HG02870 (cell line): ENCODE data around the gene HIC1.

Experiments used
- ATAC-seq: cut with Tn5 transposase; IDR thresholded peaks from one replicate; pipeline ENCODE4 v1.9.1; 2021; ENCODE audit warnings: mild to moderate bottlenecking, moderate library complexity; ENCODE audit not compliant: unreplicated experiment

HIC1 gene

GRCh38 chr17:2101448-2102257 lies 46.8 kb downstream of the HIC1 start:
- no peak for ATAC-seq

DNA sequence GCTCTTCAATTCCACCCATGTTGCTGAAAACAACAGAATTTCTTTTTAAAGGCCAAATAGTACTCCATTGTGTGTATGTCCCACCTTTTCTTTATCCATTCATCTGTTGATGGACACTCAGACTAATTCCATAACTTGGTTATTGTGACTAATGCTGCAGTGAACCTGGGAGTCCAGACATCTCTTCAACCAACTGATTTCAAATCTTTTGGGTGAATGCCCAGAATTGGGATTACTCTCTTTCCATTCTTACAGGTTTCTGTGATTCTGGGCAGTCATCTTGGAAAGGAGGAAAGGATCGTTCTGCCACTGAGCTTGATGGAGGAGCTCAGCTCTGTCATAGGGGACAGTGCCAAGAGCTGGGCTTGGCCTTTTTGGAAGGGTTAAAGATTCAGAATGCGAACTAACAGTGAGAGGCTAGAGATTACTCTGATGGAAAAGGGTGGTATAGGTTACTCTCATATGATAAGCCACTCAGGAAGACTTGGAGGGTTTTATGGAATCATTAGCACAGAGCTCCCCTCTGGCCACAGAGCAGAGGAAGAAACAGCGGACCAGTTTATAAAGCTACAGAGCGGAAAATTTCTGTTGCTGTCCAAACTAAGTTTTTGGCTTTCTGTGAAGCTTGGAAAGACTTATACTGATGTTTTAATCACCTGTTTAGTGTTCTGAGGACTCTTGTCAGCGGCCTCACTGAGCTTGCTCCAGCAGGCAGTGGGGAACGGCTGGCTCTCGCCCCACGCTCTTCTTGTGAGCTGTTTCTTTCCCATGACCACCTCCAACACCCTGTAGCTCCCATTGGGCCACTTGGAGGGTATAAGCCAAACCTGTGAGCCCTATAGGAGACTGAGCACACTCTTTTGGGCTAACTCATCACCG lies 48.3 kb downstream of the HIC1 start:
- no peak for ATAC-seq

DNA sequence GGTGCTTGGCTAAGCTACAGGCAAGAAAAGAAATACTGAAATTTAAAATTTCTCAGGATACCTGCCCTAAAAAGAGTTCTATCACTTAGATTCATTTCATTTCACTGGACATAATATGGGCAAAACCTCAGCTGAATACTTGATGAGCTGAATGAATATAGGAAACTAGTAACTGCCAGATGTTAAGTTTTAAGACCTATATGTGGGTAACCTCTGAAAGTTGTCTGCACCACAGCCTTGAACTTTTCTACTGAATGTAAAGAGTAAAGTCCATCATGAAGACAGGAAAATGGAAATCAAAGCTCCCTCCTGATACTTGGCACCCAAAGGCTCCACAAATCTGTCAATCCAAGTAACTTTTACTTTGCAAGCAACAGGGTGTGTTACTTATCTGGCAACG lies 50.8 kb downstream of the HIC1 start:
- no peak for ATAC-seq

- no peak for ATAC-seq
Measured at GRCh38 chr17:2106308-2106955, 51.5 kb downstream of the HIC1 start.

GRCh38 chr17:2107050-2107449 lies 52.1 kb downstream of the HIC1 start:
- ATAC-seq = no peak

- ATAC-seq = no peak
Measured at GRCh38 chr17:2107506-2107905, 52.6 kb downstream of the HIC1 start.

- no peak for ATAC-seq
Measured at GRCh38 chr17:2108170-2108569, 53.3 kb downstream of the HIC1 start.

DNA sequence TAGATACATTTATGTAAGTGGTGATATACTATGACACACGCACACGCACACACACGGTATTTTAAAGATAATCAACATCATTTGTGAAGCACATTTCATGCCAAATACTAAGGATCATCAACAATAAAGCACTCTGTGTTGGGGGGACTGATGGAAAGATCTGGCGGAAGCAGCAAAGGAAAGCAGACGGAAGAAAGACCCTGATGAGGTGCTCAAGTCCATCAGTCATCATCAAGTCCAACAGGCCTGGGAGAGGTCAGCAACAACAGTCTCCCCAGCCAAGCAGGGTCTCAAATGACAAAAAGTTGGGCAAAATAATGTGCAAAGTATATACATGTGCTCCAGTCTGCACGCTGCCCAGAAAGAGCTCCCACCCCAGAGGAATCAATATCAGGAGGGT lies 55.5 kb downstream of the HIC1 start:
- no peak for ATAC-seq

- no peak for ATAC-seq
Measured at GRCh38 chr17:2111691-2112090, 56.8 kb downstream of the HIC1 start.
